Measurements from ENCODE around the gene MAN2A1. TPM values are rescaled to one million over a fixed set of nuclear protein-coding genes. Genes with fewer than 3 reads are reported as not detected.

Gene MAN2A1
- total RNA-seq, 1 donor from 2014 or later, result 99.5 TPM

DNA sequence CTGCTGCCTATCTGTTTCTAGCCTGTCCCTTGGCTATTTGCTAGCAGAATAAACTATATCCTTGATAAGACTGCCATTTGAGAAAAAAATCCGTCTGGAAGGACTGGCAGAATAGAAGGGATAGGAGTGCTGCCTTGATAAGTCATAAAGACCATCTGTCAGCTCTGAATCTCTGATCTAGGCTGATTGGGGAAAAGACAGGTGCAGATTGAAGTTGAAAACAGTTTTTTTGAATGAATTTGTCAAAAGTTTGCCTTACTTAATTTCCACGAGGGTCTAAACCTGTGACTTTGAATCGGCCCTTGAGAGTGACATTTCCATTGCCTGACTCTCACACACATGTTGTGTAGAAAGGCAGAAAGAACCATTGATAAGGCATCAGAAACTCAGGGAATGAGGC is 218.6 kb downstream of the MAN2A1 start:
- DNase-seq, result no peak

GRCh38 chr5:109910874-109911273 is 221.1 kb downstream of the MAN2A1 start:
- DNase-seq, result no peak

DNA sequence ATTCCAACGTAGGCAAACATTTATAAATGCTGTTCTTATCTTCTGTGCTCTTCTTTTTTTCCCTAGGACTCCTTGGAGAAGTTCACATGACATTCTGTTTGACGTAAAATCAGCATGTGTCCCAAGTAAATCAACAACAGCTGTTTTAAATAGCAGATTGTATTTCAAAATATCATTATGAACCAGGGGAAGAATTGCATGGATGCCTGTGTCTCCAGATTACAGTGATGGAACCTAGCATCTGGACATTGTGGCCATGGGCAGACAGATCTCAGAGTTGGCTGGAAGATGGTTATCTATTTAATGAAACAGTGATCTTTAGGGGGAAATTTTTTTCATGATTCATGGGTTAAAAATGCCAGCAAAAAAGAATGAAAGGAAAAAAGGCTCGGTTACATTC is 222.0 kb downstream of the MAN2A1 start:
- DNase-seq, result peak; percentile 81

DNA sequence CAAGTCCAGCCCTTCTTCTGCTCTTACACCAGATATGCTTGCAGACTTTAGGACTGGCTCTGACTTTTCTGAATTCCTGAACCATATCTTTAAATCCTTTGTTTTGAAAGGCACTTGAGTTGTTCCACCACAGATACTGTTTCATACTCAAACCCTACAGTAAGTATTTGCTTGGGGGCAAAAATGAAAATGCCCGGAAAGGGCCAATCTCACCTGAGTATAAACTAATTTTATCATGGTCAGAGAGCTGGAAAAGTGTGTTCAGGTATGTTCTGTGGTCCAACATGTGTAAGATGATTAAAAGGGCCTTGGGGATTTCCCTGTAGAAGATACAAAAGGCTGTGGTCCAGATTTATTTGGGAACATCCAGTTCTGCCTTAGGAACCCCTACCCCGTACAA is 225.2 kb downstream of the MAN2A1 start:
- no peak for DNase-seq

DNA sequence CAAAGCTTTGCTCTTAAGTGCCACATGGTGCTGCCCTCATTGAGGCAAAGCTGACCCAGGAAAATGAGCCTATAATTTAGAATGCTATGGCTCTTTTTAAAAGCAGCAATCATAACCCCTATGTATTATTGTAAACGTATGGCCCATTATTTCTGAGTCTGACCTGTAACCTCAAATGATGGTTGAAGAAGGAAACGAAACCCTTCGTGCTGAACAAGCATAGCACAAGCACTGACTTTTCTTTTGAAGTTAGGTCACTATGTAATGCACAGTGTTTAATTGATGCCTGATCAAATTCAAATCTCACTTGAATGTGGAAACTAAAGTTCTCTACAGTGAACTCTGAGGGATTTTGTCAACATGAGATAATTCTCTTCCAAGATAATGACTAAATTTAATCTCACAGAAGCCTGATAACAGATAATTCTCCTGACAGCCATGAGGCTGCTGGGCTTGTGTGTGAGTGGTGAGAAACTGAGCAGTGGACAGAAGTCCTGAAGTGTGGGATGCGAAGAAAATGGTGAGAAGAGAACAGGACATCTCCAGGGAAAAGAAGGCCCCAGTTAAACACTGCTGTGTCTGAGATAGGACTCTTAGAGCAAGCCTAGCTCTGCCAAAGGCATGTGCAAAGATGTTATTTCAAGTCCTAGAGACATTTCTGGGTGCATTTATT is 226.9 kb downstream of the MAN2A1 start:
- DNase-seq, result no peak

Data from tongue (tissue), 2 donors.